Central memory CD8-positive, alpha-beta T cell (primary cell): Measurements from ENCODE around the gene CD83.
A peak's percentile ranks its signal among the peaks of the same experiment; 100 is the strongest.

Experiments
- ATAC-seq: fragments of 150-1000 bp; cut with Tn5 transposase; replicated peaks from 2 replicates; pipeline ENCODE4 v1.10.0; 2022; ENCODE audit warnings: mild to moderate bottlenecking, moderate FRiP score, moderate number of reproducible peaks; ENCODE audit not compliant: poor library complexity, severe bottlenecking; ENCODE audit errors: extremely low read depth
- DNase-seq, 2 donors: peaks; one replicate each; pipeline ENCODE4 v3.0.0; 2021; ENCODE audit warnings: low spot score in 2 of 2
- H3K27ac Mint-ChIP-seq: one replicate; pipeline ENCODE4 v1.8.0; 2022; ENCODE audit warnings: low read depth, mild to moderate bottlenecking, moderate library complexity, mixed read lengths
- H3K27me3 Mint-ChIP-seq: one replicate; pipeline ENCODE4 v1.8.0; 2022; ENCODE audit warnings: mixed read lengths
- H3K36me3 Mint-ChIP-seq: one replicate; pipeline ENCODE4 v1.8.0; 2022; ENCODE audit warnings: mild to moderate bottlenecking, moderate library complexity, mixed read lengths; ENCODE audit not compliant: insufficient read depth
- H3K4me1 Mint-ChIP-seq: one replicate; pipeline ENCODE4 v1.8.0; 2022; ENCODE audit warnings: mixed read lengths
- H3K4me3 Mint-ChIP-seq: one replicate; pipeline ENCODE4 v1.8.0; 2022; ENCODE audit warnings: mild to moderate bottlenecking, moderate library complexity, mixed read lengths
- H3K9me3 Mint-ChIP-seq: one replicate; pipeline ENCODE4 v1.8.0; 2022; ENCODE audit warnings: mixed read lengths

CD83 gene

DNA sequence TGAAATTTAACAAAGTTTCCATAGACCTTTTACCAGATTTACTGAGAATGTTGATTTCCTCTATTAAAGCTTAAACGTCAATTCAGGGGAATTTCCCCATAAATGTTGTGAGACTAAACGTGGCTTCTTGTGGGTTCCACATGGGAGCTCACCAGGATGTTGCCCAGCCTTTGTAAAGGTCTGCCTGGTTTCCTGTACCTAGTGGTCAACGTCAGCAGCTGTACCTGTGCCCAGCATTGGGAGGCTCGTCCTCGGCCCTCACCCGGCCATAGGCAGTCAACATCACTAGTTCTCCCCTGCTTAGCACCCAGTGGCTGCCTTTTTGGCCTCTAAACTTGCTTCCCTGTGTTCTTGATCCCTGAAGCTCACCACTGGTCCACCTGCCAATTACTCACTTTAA lies 22.1 kb upstream of the CD83 start:
- peaks cover 5% of the 10 kb centered on the region for H3K4me1 Mint-ChIP-seq
- peaks cover 15% of the 10 kb centered on the region for H3K27me3 Mint-ChIP-seq
- DNase-seq (no peak), ATAC-seq (peak; percentile 63)
- no peak overlapping the region for H3K27ac Mint-ChIP-seq
- H3K36me3 Mint-ChIP-seq, result no peaks in the 10 kb centered on the region
- H3K4me3 Mint-ChIP-seq, result no peak overlapping the region
- H3K9me3 Mint-ChIP-seq, result no peaks in the 10 kb centered on the region

DNA sequence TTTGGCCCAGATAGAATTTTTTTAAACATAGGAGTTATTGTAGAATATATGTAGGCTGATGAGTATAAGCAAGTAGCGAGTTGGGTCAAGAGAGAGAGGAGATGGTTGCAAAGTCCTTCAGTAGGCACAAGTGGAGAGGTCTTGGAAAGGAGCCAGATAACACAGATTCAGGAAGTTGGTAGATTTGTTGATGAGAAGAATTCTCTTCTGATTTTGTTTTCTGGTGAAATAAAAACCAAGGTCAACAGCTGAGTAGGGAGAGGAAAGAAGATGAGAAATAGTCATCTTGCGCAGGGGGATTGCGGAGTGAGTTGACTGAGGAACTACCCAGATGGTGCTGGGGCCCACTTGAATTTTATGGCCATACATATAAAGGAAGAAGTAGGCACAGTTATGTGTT lies 17.4 kb upstream of the CD83 start:
- Mint-ChIP-seq H3K9me3 (no peaks in the 10 kb centered on the region), H3K27ac (no peak overlapping the region), H3K4me3 (no peak overlapping the region), H3K27me3 (peaks cover 19% of the 10 kb centered on the region), H3K4me1 (peaks cover 5% of the 10 kb centered on the region), H3K36me3 (no peaks in the 10 kb centered on the region)
- ATAC-seq, result no peak
- no peak for DNase-seq

DNA sequence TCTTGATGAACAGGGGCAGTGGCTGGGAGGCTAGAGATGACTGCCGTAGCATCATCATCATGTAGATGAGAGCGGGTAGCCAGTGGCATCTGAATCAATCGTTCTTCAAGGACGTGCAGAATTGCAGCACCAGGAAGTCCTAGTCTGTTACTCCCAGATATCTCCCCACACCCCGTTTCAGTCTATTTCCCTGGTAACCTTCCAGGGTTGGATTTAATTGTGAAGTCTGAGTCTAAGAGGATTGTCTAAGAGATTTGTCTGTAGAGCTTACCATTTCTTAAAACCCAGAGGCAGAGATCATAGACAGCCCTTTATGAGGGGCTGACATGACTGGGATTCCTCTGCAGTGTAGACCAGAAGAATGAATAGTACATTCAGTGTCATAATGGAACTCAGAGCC lies 16.6 kb upstream of the CD83 start:
- Mint-ChIP-seq H3K27ac (no peak overlapping the region), H3K9me3 (no peaks in the 10 kb centered on the region), H3K4me3 (no peak overlapping the region), H3K36me3 (no peaks in the 10 kb centered on the region), H3K27me3 (peaks cover 24% of the 10 kb centered on the region), H3K4me1 (peaks cover 5% of the 10 kb centered on the region)
- no peak for ATAC-seq
- no peak for DNase-seq

DNA sequence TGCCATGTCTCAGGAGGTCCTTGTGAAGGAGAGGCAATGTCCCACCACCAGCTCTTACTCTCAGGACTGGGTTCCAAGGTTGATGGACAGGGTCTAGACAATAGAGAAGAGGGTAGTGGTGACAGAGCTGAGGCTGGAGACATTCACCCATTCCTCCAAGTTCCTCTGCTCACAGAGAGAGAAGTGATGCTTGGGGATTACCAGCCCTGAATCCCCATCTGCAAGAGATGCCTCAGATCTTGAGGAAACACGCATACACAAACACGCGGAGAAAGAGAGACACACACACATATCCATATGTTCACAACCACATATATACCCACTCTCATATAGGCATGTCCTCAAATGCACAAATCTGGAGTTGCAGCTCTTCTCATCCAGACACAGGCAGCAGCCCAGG lies 15.2 kb upstream of the CD83 start:
- ATAC-seq (no peak), DNase-seq (no peak)
- Mint-ChIP-seq H3K4me3 (no peak overlapping the region), H3K27me3 (peaks cover 27% of the 10 kb centered on the region), H3K4me1 (peaks cover 5% of the 10 kb centered on the region), H3K9me3 (no peaks in the 10 kb centered on the region), H3K27ac (no peak overlapping the region), H3K36me3 (no peaks in the 10 kb centered on the region)

DNA sequence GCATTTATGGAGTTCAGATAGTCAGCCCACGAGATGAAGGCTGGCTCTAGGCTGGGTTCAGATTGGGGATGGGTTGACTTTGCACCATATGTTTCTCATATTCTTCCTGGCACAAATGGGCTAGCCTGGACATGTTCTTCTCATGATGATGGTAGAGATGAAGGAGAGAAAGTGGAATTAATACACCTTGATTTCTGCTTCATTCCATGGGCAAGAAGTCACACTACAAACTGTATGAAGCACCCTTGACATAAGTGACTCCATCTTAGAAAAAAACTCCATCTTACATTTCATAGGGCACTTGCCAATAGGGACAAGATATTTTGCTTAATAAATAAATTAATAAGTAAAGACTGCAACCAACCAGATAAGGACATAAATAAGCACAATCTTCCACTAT lies 12.0 kb upstream of the CD83 start:
- H3K36me3 Mint-ChIP-seq, result peaks cover 1% of the 10 kb centered on the region
- ATAC-seq (no peak), DNase-seq (no peak)
- peaks cover 55% of the 10 kb centered on the region for H3K27me3 Mint-ChIP-seq
- H3K27ac Mint-ChIP-seq, result no peak overlapping the region
- no peak overlapping the region for H3K4me3 Mint-ChIP-seq
- no peaks in the 10 kb centered on the region for H3K9me3 Mint-ChIP-seq
- peaks cover 19% of the 10 kb centered on the region for H3K4me1 Mint-ChIP-seq

DNA sequence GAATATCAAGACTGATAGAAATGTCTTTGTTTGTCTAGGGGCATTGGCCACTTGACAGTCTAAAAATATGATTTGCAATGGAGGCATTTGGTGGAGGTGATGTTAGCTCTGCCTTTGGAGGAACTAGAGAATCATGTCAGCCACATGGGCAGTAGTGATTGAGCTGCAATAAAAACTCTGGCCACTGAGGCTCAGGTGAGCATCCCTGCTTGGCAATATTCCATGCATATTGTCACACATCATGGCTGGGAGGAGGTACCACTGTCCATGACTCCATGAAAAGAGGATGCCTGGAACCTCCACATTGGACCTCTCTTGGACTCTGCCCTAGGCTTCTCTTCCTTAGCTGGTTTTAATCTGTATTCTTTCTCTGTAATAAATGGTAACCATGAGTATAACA lies 10.6 kb upstream of the CD83 start:
- no peak overlapping the region for H3K27ac Mint-ChIP-seq

DNA sequence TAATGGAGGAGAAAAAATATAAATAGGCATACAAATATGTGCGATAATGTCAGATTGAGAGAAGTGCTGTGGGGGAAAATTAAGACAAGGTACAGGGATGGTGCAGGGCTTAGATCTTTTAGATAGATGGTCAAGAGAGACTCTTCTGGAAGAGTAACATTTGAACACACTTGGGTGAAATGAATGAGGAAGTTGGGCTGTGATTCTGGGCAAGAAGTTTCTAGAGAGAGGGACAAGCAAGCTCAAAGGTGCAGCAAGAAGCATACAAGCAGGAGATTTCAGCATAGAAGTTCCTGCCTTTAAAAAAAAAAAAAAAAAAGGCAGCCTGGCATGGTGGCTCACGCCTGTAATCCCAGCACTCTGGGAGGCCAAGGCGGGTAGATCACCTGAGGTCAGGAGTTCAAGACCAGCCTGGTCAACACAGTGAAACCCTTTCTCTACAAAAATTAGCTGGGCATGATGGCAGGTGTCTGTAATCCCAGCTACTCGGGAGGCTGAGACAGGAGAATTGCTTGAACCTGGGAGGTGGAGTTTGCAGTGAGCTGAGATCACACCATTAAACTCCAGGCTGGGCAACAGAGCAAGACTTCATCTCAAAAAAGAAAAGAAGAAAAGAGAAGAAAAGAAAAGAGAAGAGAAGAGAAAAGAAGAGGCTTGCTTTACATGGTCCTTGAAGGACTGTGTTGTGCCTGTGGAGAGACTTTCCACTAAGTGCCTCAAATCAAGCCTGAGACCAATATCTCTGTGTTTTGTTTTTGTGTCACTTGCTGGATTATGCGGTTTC lies 9.7 kb upstream of the CD83 start:
- no peak for ATAC-seq
- no peak overlapping the region for H3K27ac Mint-ChIP-seq
- H3K4me3 Mint-ChIP-seq, result no peak overlapping the region
- H3K27me3 Mint-ChIP-seq, result peaks cover 55% of the 10 kb centered on the region
- DNase-seq, result no peak
- H3K36me3 Mint-ChIP-seq, result peaks cover 1% of the 10 kb centered on the region
- peaks cover 20% of the 10 kb centered on the region for H3K4me1 Mint-ChIP-seq
- H3K9me3 Mint-ChIP-seq, result no peaks in the 10 kb centered on the region

More for the DNA sequence above, 10.6 kb upstream of the CD83 start:
- Mint-ChIP-seq H3K4me3 (no peak overlapping the region), H3K4me1 (peaks cover 20% of the 10 kb centered on the region), H3K9me3 (no peaks in the 10 kb centered on the region), H3K27me3 (peaks cover 58% of the 10 kb centered on the region), H3K36me3 (peaks cover 1% of the 10 kb centered on the region)
- DNase-seq (no peak), ATAC-seq (no peak)

DNA sequence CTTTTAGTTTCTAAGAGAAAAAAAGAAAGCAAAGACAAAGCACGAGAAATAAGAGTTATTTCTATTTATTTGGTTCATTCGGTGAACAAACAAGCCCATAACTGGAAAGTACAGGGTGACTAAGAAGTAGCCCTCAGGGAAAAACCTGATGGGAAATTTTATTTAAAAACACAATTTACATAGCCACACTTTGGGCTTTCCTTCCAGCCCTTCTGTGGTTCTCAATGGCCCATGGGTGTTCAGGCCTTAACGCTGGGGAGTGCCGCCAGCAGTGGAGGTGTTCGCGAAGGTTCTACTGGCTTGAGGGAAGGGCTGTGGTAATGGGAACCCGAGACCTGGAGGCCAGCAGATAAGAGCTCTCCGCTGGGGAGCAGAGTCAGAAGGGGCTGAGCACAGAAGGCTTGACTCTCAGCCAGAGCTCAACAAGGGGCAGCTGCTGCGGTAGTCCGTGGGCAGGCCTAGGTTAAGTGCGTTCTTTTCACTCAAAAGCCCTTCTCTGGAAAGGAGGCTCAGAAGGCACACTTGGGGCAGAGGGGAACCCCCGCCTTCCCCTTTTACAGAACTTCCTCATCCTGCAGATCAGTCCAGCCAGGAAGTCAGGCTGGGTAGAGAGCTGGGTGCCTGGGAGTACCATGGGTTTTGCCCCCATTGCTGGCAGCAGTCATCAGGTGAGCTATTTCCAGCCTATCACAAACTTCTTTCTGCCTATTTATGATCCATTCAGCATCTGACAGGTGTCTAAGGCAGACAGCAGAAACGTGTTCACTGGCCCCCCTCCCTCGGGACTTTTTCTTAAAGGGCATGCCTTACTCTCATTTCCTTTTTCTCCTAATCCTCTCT lies 8.8 kb upstream of the CD83 start:
- peak; percentile 47 for ATAC-seq
- no peaks in the 10 kb centered on the region for H3K9me3 Mint-ChIP-seq
- H3K27ac Mint-ChIP-seq, result peak overlapping the region; percentile 86
- peaks cover 20% of the 10 kb centered on the region for H3K4me1 Mint-ChIP-seq
- peaks cover 1% of the 10 kb centered on the region for H3K36me3 Mint-ChIP-seq
- DNase-seq, result no peak
- H3K4me3 Mint-ChIP-seq, result peak overlapping the region; percentile 0
- H3K27me3 Mint-ChIP-seq, result peaks cover 49% of the 10 kb centered on the region

DNA sequence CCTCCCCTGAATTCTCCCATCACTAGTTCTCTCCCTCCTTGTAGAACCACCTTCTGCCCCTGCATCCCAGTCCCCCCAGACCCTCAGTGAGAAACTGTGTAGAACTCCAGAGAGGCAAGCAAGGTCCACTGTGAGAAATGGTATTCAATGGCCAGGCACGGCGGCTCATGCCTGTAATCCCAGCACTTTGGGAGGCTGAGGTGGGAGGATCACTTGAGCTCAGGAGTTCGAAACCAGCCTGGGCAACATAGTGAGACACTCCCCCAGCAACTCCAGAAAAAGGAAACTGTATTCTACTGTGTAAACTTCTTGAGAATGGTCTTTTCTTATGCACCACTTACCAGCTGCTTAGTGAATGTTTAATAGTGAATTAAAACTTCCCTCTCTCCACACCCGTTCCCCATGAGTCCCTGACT lies 8.2 kb upstream of the CD83 start:
- peaks cover 47% of the 10 kb centered on the region for H3K27me3 Mint-ChIP-seq
- H3K36me3 Mint-ChIP-seq, result peaks cover 1% of the 10 kb centered on the region
- ATAC-seq (no peak), DNase-seq (no peak)
- peaks cover 20% of the 10 kb centered on the region for H3K4me1 Mint-ChIP-seq
- no peaks in the 10 kb centered on the region for H3K9me3 Mint-ChIP-seq
- H3K27ac Mint-ChIP-seq, result peak overlapping the region; percentile 86
- H3K4me3 Mint-ChIP-seq, result peak overlapping the region; percentile 39

DNA sequence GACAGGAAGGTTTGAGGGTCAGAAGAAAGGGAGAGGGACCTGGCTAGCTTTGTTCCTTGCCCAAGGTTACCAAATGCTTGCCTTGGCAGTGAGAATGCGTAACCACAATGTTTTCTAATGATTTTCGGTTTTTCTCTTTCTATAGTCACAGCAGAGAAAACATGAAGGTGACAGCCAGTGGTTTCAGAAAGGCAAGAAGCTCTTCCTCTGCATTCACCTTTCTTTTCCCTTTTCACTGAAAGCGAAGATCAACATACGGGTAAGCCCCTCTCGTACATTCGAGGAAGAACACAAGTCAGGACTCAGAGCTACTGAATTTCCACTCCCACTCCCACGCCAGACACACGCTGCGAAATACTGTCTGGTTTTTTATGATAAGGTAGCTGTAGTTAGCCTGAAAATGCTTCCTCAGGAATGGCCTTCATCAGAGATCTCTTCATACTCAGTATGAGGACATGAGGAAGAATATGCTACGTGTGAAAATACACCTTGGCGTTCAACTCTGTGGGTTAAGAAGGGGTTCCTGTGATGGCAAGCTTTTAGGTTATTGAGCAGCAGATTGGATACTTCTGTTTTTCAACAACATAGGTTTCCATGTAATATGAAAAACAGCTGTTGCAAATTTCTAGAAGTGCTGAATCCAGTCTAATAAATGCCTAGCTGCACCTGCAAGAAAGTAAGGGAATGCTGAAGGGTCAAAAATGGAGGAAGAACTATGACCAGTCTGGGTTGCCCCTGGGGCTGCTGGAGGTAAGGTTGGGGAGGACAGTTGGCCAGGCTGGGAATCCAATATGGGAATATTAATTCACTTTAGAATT lies 7.4 kb upstream of the CD83 start:
- H3K36me3 Mint-ChIP-seq, result peaks cover 1% of the 10 kb centered on the region
- no peaks in the 10 kb centered on the region for H3K9me3 Mint-ChIP-seq
- H3K27ac Mint-ChIP-seq, result peak overlapping the region; percentile 86
- DNase-seq, result no peak
- H3K4me1 Mint-ChIP-seq, result peaks cover 20% of the 10 kb centered on the region
- H3K27me3 Mint-ChIP-seq, result peaks cover 39% of the 10 kb centered on the region
- H3K4me3 Mint-ChIP-seq, result peak overlapping the region; percentile 39
- ATAC-seq, result peak; percentile 69

DNA sequence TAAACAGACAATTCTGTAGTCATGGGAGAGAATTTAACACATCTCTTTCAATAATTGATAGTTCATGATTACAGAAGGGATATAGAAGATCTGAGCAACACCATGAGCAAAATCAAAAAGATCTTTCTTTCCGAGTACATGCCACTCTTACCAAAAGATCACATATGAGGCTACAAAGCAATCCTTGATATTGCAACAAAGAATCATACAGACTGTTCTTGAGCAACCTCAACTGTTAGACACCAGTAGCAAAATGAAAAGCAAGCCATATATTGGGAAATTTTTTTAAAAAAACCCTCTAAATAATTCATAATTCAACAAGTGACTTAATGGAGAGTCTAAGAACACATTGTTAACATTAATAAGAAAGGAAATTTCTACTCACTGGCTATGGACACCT lies 3.6 kb upstream of the CD83 start:
- Mint-ChIP-seq H3K36me3 (peaks cover 18% of the 10 kb centered on the region), H3K27me3 (peaks cover 19% of the 10 kb centered on the region), H3K27ac (no peak overlapping the region), H3K9me3 (no peaks in the 10 kb centered on the region), H3K4me1 (peaks cover 30% of the 10 kb centered on the region), H3K4me3 (no peak overlapping the region)
- no peak for ATAC-seq
- DNase-seq, result no peak

DNA sequence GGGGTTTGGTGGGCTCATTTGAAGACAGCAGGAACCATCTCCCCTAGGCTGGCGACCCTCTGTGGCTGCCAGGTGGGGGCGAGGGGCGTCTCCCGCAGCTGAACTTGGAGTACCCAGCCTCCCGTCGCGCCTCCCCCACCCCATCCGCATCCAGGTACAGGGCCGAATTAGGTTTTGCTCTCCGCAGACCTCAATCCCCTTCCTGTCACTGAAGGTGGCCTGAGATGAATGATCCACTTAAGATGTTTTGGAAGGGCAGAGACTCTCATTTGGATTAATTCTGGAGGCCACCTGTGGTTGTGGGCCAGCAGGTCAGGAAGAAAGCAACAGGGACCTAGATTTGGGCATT lies 493 bp downstream of the CD83 start:
- Mint-ChIP-seq H3K4me1 (peaks cover 37% of the 10 kb centered on the region), H3K27me3 (no peaks in the 10 kb centered on the region), H3K4me3 (peak overlapping the region; percentile 98), H3K27ac (peak overlapping the region; percentile 99), H3K36me3 (peaks cover 23% of the 10 kb centered on the region), H3K9me3 (no peaks in the 10 kb centered on the region)
- peak; percentile 10 for ATAC-seq
- DNase-seq, result no peak
